Adrenal gland (tissue), 12 donors: ENCODE measurements around the gene VSIG1. TPM values are rescaled to one million over a fixed set of nuclear protein-coding genes. Genes with fewer than 3 reads are reported as not detected.

Source experiments
- DNase-seq, 7 donors: peaks; one replicate each; pipeline ENCODE4 v3.0.0-alpha.2; 2019 to 2020
- H3K27ac ChIP-seq, 5 donors: fragments of 200-600 bp; sonication (generic) in 4 of 5; 1 replicate in 3 of 5; 2 replicates in 2 of 5; pipeline versions ENCODE4 v1.5.1 to v1.8.0; 2016 to 2020; ENCODE audit warnings: mild to moderate bottlenecking in 1 of 5
- H3K27me3 ChIP-seq: fragments of 200-600 bp; 2 replicates; pipeline ENCODE4 v1.8.0; 2021
- H3K36me3 ChIP-seq, 2 donors: fragments of 200-600 bp; replicated peaks in 1 of 2; 1 replicate in 1 of 2; 2 replicates in 1 of 2; pipeline versions ENCODE4 v1.5.1 to v1.8.0; 2018 to 2022
- H3K4me1 ChIP-seq, 2 donors: fragments of 200-600 bp; replicated peaks in 1 of 2; 1 replicate in 1 of 2; 2 replicates in 1 of 2; pipeline versions ENCODE4 v1.5.1 to v1.8.0; 2018 to 2021
- H3K4me3 ChIP-seq, 4 donors: fragments of 200-600 bp; sonication (generic) in 3 of 4; one replicate each; pipeline ENCODE4 v1.5.1; 2016 to 2018
- H3K9me3 ChIP-seq, 3 donors: fragments of 200-600 bp; sonication (generic) in 1 of 3; replicated peaks in 1 of 3; 1 replicate in 2 of 3; 2 replicates in 1 of 3; pipeline versions ENCODE4 v1.5.1 to v1.8.0; 2016 to 2021
- POLR2A ChIP-seq, 2 donors: fragments of 450-650 bp; IDR thresholded peaks; one replicate each; pipeline ENCODE4 v1.6.1; 2017; ENCODE audit warnings: antibody characterized with exemption in 2 of 2, mild to moderate bottlenecking in 2 of 2, moderate library complexity in 1 of 2
- WGBS, 4 donors: extraction: QIAGEN DNeasy Blood & Tissue Kit in 2 of 4; methylation state at CpG; one replicate each; pipeline versions ENCODE4 v1.1.5 to v1.1.7; 2013 to 2017; 5-methylcytosine and 5-hydroxymethylcytosine counted together
- intact Hi-C, 2 donors: fragments of 100-400 bp; cut with DNase I; formaldehyde crosslinking; loops; one replicate each; pipeline versions ENCODE4 v1.14.1 to v1.15.0; 2022 to 2023
- polyA plus RNA-seq, 3 donors: library from polyadenylated mRNA; stranded (reverse); fragments of 200-250 nt in 2 of 3; fragments of 350-450 nt in 1 of 3; fragmentation: Illumina TruSeq in 1 of 3; extraction: RNeasy Lipid Tissue Mini Kit (QIAGEN cat#74804) in 1 of 3; gene quantifications; one replicate each; pipeline ENCODE4 v1.2.3, GENCODE V29; 2013 to 2014
- total RNA-seq, 9 donors: library from RNA; depleted of rRNA in 4 of 9; stranded (reverse); fragments of >200 nt in 4 of 9; fragments of 120-200 nt in 1 of 9; fragmentation: NEBNext Ultra II Directional in 1 of 9; extraction: Animal tissue kit (Norgen Biotek cat#: 25700) in 1 of 9; gene quantifications; one replicate each; pipeline versions ENCODE4 v1.1.0 to v1.2.4, GENCODE V29; 2013 to 2023
- TF ChIP-seq, protein P1 (sequence below), 6 experiments: fragments of 450-650 bp in 4 of 6; fragments of 200-600 bp in 2 of 6; sonication (generic) in 1 of 6; IDR thresholded peaks; 1 replicate in 5 of 6; 2 replicates in 1 of 6; pipeline versions ENCODE4 v1.5.1 to v1.8.0; 2016 to 2021; ENCODE audit warnings: antibody characterized with exemption in 6 of 6, mild to moderate bottlenecking in 2 of 6, moderate library complexity in 1 of 6
- donor health status: healthy with polysubstance abuse.
- donor health status: Bipolar disorder and iron deficiency.
- donor health status: DM: yes; HTN: yes; CAD: no.
- donor health status: DM: no; HTN: no; CAD: no.
- donor health status: DM: no; HTN: no; CAD: no.
- donor health status: DM: yes; HTN: yes; CAD: no.

Gene VSIG1
- total and polyA plus RNA-seq, 12 donors = 0.08 to 0.30 (median 0.18) TPM; not detected in 4

DNA sequence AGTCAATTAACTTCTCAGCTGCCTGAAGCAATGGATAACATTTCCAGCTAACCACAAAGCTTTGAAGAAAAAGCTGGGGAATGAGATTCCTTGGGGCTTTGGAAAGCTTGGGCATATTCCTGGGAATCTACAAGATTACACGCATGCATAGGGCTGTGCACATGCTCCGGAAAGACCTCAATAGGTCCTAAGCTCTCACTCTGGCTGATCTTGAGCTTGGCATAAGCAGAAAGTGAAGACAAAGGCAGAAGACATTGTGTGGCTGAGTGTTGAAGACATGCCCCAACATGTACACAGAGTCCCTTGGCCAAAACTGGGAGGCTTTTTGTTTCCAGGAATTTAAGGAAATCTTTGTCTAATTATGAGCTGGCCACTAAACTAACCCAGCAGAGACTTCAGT is 77.9 kb downstream of the VSIG1 start:
- Histone ChIP-seq H3K4me1 (no peaks in the 10 kb centered on the region), H3K27ac (no peak overlapping the region), H3K4me3 (no peak overlapping the region), H3K27me3 (no peaks in the 10 kb centered on the region), H3K36me3 (no peaks in the 10 kb centered on the region), H3K9me3 (no peaks in the 10 kb centered on the region)
- TF ChIP-seq POLR2A (IDR thresholded peaks at IDR 0.05) = no peak
- TF ChIP-seq, protein P1, sequence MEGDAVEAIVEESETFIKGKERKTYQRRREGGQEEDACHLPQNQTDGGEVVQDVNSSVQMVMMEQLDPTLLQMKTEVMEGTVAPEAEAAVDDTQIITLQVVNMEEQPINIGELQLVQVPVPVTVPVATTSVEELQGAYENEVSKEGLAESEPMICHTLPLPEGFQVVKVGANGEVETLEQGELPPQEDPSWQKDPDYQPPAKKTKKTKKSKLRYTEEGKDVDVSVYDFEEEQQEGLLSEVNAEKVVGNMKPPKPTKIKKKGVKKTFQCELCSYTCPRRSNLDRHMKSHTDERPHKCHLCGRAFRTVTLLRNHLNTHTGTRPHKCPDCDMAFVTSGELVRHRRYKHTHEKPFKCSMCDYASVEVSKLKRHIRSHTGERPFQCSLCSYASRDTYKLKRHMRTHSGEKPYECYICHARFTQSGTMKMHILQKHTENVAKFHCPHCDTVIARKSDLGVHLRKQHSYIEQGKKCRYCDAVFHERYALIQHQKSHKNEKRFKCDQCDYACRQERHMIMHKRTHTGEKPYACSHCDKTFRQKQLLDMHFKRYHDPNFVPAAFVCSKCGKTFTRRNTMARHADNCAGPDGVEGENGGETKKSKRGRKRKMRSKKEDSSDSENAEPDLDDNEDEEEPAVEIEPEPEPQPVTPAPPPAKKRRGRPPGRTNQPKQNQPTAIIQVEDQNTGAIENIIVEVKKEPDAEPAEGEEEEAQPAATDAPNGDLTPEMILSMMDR (IDR thresholded peaks at IDR 0.05) = no peak
- intact Hi-C loops = no loop called here
- WGBS, 4 donors = 73 to 100% (median 89%) methylated on average over 2 of the region's 2 CpGs
- DNase-seq = no peak

DNA sequence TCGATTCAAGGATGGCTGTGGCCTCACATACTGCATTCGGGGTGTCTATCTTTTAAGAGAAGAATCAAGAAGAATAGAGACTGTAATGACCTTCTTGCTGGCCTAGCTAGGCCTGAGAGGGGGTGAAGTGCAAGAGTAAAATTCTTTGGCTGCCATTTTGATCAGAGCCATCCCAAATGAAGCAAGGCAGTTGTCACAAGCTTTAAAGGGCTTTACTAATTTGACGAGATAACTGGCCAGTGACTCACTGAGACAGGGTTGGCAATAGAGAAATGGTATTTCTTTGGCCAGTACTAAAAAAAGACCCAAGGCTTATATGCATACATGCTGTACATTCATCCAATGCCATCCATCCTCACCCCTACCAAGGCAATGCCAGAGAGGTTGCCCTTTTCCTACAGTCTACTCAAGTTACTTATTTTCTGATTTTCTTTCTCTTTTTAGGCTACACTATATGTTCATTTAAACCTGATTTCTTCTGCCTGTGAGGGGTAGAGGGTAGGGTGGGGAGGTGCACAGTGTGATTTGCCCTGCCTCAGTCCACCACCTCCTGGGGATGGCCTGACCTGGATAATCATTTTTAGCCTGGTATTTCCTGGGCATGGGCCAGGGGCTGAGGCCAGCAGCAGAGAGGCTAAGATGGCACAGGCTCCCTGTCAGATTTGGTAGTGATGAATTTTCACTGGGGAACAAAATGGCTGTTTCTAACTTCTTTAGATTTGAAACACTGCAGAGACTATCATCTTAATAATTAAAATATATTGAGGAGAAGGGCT is 78.9 kb downstream of the VSIG1 start:
- H3K27me3 ChIP-seq = no peaks in the 10 kb centered on the region
- H3K4me3 ChIP-seq = no peak overlapping the region
- no peaks in the 10 kb centered on the region for H3K9me3 ChIP-seq
- H3K27ac ChIP-seq = no peak overlapping the region
- TF ChIP-seq, protein P1 (IDR thresholded peaks at IDR 0.05) = no peak
- no peak for TF ChIP-seq POLR2A (IDR thresholded peaks at IDR 0.05)
- H3K4me1 ChIP-seq = no peaks in the 10 kb centered on the region
- H3K36me3 ChIP-seq = no peaks in the 10 kb centered on the region
- DNase-seq = no peak
- intact Hi-C loops = no loop called here
- WGBS, 4 donors = 67 to 90% (median 76%) methylated on average over 3 of the region's 3 CpGs

DNA sequence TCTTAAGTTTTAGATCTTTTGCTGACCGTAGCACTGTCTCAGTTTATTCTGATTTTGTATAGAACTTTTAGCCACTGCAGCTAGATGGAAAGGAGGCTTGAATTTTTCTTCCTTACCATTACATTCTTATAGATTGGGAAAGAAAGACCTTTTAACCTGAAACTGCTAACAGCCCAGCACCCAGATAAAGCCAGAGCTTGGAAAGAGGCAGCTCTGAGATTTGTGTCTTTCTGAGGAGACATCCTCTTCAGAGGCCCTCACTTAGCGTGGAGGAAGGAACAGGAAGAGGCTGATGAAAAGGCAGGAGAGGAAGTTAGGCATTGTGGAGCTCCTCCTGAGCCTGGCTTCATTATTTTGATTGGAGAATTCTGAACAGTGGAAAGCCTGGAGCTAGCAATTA is 81.8 kb downstream of the VSIG1 start:
- 60 to 98% (median 76%) methylated on average over 2 of the region's 2 CpGs for WGBS, 4 donors
- Histone ChIP-seq H3K4me3 (no peak overlapping the region), H3K27me3 (no peaks in the 10 kb centered on the region), H3K9me3 (no peaks in the 10 kb centered on the region), H3K27ac (no peak overlapping the region), H3K4me1 (no peaks in the 10 kb centered on the region), H3K36me3 (no peaks in the 10 kb centered on the region)
- TF ChIP-seq POLR2A (IDR thresholded peaks at IDR 0.05) = no peak
- TF ChIP-seq, protein P1 (IDR thresholded peaks at IDR 0.05) = no peak
- intact Hi-C loops = no loop called here
- DNase-seq = no peak

DNA sequence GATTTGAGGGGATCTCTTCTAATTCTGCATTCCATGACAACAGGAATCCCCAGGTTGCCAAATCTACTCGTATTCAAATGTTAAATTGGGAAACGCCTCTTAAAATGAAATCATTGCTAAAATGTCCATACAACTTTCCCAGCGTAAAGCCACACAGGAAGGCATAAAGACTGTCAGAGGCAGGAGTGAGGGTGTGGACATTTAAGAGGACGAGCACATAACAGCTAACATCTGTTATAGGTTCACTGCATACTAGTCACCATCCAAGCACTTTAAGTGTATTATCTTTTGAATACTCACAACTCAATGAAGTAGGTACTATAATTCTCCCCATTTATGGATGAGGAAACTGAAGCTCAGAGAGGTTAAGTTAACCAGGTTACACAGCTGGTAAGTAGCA is 82.3 kb downstream of the VSIG1 start:
- H3K36me3 ChIP-seq = no peaks in the 10 kb centered on the region
- WGBS, 4 donors = 69 to 89% (median 80%) methylated on average over 2 to 4 of the region's 4 CpGs
- no peaks in the 10 kb centered on the region for H3K4me1 ChIP-seq
- intact Hi-C loops = no loop called here
- DNase-seq = no peak
- no peaks in the 10 kb centered on the region for H3K27me3 ChIP-seq
- H3K4me3 ChIP-seq = no peak overlapping the region
- TF ChIP-seq, protein P1 (IDR thresholded peaks at IDR 0.05) = no peak
- no peak for TF ChIP-seq POLR2A (IDR thresholded peaks at IDR 0.05)
- H3K27ac ChIP-seq = no peak overlapping the region
- H3K9me3 ChIP-seq = no peaks in the 10 kb centered on the region

Other genes with a start within 250 kb of the VSIG1 start
- 10 to 100 TPM; 21.1 to 55.4 (median 37.8) TPM for gene MID2, start 219.2 kb upstream of the VSIG1 start, total RNA-seq
- gene MID2, start 219.2 kb upstream of the VSIG1 start, polyA plus RNA-seq = 10 to 100 TPM in 1 of 3 donors, 1 to 10 TPM in 2; 3.5 to 18.1 (median 3.8) TPM
- gene TEX13B, start 62.7 kb upstream of the VSIG1 start, total RNA-seq = not detected
- gene TEX13B, start 62.7 kb upstream of the VSIG1 start, polyA plus RNA-seq = not detected
- 100 to 1,000 TPM in 1 of 9 donors, 10 to 100 TPM in 8; 21.1 to 112 (median 50.9) TPM for gene PSMD10, start 46.5 kb downstream of the VSIG1 start, total RNA-seq
- 10 to 100 TPM; 27.6 to 85.4 (median 30.4) TPM for gene PSMD10, start 46.5 kb downstream of the VSIG1 start, polyA plus RNA-seq
- 10 to 100 TPM in 7 of 9 donors, 1 to 10 TPM in 2; 6.3 to 23.0 (median 14.5) TPM for gene ATG4A, start 46.7 kb downstream of the VSIG1 start, total RNA-seq
- 10 to 100 TPM; 10.3 to 33.2 (median 13.0) TPM for gene ATG4A, start 46.7 kb downstream of the VSIG1 start, polyA plus RNA-seq